Brain microvascular endothelial cell (primary cell): ENCODE measurements around the gene RTN1.
A peak's percentile ranks its signal among the peaks of the same experiment; 100 is the strongest.

Source experiments
- DNase-seq: peaks from one replicate; pipeline ENCODE4 v3.0.0-alpha.2; 2020
- H3K27ac ChIP-seq: fragments of 250-450 bp; sonication (Bioruptor Pico); 2 replicates; pipeline ENCODE4 v1.5.1; 2020; ENCODE audit warnings: mild to moderate bottlenecking, moderate library complexity
- H3K27me3 ChIP-seq: fragments of 250-450 bp; sonication (Bioruptor Pico); replicated peaks from 2 replicates; pipeline ENCODE4 v1.5.1; 2020; ENCODE audit warnings: mild to moderate bottlenecking
- H3K36me3 ChIP-seq: fragments of 250-450 bp; sonication (Bioruptor Pico); replicated peaks from 2 replicates; pipeline ENCODE4 v1.5.1; 2020; ENCODE audit warnings: mild to moderate bottlenecking
- H3K4me3 ChIP-seq: 2 replicates; pipeline ENCODE4 v1.5.1; 2011; ENCODE audit warnings: low read depth, mild to moderate bottlenecking, control low read depth, low read length, moderate library complexity
- in situ Hi-C: cut with HindIII; loops from 2 replicates; pipeline ENCODE4 v1.10.0; 2017; ENCODE audit warnings: low sequenced_read_pairs, low pct_ligation_motif_present
- TF ChIP-seq, protein P1 (sequence below): IDR thresholded peaks from 2 replicates; pipeline ENCODE4 v1.5.1; 2011; ENCODE audit warnings: low read depth, mild to moderate bottlenecking, moderate library complexity, low read length, control low read depth, inconsistent platforms; ENCODE audit errors: missing control alignments

Gene RTN1

GRCh38 chr14:59600211-59600945 lies 270.2 kb downstream of the RTN1 start:
- peak overlapping the region; percentile 55 for H3K27ac ChIP-seq
- DNase-seq, result peak; percentile 42
- in situ Hi-C loops, result no loop called here
- no peak overlapping the region for H3K4me3 ChIP-seq
- TF ChIP-seq, protein P1, sequence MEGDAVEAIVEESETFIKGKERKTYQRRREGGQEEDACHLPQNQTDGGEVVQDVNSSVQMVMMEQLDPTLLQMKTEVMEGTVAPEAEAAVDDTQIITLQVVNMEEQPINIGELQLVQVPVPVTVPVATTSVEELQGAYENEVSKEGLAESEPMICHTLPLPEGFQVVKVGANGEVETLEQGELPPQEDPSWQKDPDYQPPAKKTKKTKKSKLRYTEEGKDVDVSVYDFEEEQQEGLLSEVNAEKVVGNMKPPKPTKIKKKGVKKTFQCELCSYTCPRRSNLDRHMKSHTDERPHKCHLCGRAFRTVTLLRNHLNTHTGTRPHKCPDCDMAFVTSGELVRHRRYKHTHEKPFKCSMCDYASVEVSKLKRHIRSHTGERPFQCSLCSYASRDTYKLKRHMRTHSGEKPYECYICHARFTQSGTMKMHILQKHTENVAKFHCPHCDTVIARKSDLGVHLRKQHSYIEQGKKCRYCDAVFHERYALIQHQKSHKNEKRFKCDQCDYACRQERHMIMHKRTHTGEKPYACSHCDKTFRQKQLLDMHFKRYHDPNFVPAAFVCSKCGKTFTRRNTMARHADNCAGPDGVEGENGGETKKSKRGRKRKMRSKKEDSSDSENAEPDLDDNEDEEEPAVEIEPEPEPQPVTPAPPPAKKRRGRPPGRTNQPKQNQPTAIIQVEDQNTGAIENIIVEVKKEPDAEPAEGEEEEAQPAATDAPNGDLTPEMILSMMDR, result no peak
- H3K27me3 ChIP-seq, result no peaks in the 10 kb centered on the region
- H3K36me3 ChIP-seq, result no peaks in the 10 kb centered on the region

DNA sequence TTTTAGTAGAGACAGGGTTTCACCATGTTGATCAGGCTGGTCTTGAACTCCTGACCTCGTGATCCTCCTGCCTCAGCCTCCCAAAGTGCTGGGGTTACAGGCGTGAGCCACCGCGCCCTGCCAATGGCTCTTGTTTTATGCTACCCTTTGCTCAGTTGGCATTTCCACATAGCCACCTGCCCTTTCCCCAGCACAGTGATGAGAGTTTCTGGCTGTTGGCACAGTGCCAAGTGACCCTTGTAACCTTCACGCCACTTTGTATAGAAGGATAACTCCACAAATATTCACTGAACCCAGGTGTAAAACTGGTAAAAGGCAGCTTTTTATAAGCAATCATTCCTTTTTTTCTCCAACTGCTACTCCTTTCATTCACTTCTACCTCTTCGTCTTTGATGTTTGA lies 275.5 kb downstream of the RTN1 start:
- Histone ChIP-seq H3K4me3 (no peak overlapping the region), H3K27ac (no peak overlapping the region), H3K27me3 (no peaks in the 10 kb centered on the region), H3K36me3 (no peaks in the 10 kb centered on the region)
- no peak for DNase-seq
- TF ChIP-seq, protein P1, result no peak
- in situ Hi-C loops, result no loop called here

DNA sequence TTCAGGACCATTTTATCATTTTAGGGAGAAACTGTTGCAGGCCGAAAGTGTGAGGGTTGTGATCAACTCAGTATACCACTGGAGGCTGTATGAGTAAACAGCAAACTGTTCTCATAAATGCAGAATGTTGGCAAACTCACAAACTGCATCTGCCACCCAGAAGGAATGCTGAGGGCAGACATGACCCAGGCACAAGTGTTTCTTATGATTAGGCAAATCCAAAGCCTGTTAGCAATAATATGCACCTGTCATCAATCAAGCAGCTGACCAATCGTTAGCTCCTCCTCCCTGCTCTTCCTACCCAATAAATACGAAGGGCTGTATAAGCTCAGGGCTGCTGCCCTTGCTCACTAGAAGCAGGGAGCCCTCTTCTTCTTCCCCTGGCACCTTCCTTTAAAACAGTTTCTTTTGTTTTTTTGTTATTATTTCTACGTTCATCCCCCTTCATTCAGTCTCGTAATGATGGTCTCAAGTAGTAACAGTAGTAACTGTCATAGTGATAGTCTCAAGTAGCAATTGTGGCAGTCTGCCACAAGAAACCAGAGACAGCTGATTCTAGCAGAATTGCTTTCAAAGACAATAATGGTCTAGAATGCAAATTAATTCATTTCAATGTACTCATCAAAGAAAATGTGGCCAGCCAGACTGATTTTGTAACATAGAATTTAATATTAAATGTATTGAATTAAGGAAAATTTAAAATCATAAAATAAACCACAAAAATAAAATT lies 278.8 kb downstream of the RTN1 start:
- Histone ChIP-seq H3K4me3 (no peak overlapping the region), H3K27me3 (no peaks in the 10 kb centered on the region), H3K27ac (no peak overlapping the region), H3K36me3 (no peaks in the 10 kb centered on the region)
- DNase-seq, result no peak
- TF ChIP-seq, protein P1, result no peak
- in situ Hi-C loops, result no loop called here

DNA sequence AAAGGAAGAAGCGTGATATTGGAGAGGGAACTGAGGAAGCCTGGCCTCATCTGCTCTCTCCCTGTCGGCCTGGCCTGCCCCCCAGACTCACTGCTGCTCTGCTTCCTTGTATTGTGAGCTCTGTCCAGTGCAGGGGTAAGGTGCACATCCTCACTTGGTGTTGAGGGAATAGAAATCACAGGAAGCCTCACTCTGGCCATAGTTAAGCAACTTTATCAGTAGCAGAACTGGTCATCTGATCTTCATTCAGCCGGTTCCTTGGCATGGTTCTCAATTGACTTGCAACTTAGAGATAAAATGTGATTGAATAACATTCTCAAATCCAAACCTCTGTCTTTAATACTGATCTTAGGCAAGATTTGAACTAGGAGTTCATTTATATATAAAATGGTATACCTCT lies 282.5 kb downstream of the RTN1 start:
- TF ChIP-seq, protein P1, result no peak
- H3K27ac ChIP-seq, result no peak overlapping the region
- H3K4me3 ChIP-seq, result no peak overlapping the region
- H3K36me3 ChIP-seq, result no peaks in the 10 kb centered on the region
- DNase-seq, result no peak
- in situ Hi-C loops, result no loop called here
- H3K27me3 ChIP-seq, result no peaks in the 10 kb centered on the region

DNA sequence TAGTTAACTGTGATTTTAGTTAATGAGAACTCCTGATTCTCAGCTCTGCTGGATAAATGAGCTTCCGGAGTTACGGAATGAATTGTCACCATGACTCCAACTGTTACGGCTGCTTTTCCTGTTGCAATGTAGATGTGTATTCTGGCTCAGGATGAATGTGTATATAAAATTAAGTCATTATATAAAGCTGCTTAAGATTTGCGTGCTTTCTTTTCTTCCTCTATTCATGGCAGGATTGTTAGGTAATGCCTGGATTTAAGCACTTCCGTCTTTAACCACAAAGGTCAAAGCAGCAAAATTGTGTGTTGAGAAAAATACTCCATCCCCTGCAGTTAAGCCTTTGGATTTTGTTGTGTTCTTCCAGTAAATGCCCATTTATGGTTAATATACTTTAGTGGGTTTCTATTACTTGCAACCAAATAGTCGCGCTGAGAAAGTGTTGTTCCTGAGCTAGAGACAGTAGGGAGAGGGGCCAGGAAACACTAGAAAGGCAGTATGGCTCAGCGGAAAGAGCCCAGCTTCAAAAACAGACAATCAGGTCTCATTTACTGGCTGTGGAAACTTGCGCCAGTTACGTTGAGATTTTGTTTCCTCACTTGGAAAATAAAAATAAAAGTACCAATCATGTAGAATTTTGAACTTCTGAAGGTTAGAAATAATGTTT lies 284.6 kb downstream of the RTN1 start:
- Histone ChIP-seq H3K4me3 (no peak overlapping the region), H3K27ac (peak overlapping the region; percentile 63)

More for the DNA sequence above, 284.6 kb downstream of the RTN1 start:
- H3K36me3 ChIP-seq, result no peaks in the 10 kb centered on the region
- H3K27me3 ChIP-seq, result no peaks in the 10 kb centered on the region
- peak; percentile 76 for DNase-seq
- in situ Hi-C loops, result no loop called here
- TF ChIP-seq, protein P1, result no peak
